Measurements from ENCODE around the gene TMEM183A.

Gene TMEM183A

DNA sequence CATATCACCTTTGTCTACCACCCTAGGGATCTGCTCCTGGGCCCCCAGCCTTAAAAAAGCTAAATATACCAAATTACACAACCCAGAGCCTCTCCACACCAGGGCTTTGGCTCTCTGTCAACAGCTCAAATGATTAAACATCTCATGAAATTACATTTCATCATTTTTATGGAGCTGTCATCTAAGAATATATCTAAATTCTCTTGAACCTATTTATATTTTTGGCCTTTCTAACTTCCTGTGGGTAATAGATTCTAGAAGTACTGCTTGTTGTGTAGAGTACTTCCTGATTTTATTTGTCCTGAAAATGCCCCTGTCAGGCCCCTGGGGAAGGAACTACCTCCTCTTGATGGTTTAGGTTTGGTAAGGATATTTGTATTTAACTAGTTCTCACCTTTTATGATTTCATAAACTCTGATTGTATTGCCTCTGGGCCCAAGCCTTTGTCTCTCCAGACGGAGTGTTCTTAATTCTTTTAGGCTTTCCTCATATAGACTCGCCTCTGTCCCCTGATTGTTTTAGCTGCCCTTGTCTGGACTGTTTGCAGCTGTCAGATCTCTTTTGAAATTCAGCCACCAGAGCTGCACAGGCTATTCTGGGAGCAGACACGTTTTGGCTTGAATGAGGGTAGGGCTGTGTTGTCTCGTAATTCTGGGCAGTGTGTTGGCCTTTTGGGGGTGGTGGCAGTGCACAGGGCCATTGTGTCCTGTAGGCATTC is 62.0 kb downstream of the TMEM183A start:
- DNase-seq (ENCODE audit: low read depth): no peak

DNA sequence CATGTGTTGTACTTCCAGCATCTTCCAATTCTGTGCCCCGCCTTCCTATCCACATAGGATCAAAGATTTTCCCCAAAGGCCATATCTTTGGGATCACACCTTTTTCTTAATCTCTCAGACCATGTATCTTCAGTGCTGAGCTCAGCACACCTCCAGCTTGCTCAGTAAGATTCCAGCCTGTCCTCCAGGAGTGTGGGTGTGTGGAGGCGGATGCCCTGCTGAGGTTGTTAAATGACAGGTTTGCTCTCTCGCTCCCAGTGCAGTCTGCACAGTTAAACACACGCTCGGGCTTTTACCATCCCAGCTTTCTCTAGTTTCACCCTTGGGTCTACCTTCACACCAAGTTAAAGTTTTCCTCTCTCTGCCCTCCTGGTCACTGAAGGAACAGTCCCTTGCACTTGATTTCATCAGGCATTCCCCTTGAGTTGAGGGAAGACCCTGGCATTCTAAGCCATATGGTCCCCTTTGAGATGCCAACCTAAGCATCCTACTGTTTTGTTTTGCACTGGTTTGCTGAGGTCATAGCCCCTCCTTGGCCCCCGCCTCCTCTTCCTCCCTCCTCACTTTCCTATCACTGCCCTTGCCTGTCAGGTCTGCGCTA is 64.9 kb downstream of the TMEM183A start:
- DNase-seq (ENCODE audit: low read depth): no peak

DNA sequence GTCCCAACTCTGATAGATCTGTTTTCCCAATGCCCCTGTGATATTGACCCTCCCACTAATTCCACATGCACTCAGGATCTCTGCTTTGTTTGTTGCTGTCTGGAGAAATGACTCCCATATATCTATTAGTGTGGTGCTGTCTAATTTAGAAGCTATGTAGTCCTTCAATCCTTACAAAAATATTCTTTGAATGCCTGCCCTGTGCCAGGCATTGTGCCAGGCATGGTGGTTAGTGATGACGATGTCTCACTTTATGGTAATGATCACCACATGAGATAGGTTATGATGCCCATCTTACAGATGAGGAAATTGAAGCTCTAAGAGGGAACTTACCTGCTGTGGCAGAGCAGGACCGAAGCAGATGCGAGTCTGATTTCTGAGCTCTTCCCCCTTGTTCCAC is 65.7 kb downstream of the TMEM183A start:
- DNase-seq (ENCODE audit: low read depth): no peak

DNA sequence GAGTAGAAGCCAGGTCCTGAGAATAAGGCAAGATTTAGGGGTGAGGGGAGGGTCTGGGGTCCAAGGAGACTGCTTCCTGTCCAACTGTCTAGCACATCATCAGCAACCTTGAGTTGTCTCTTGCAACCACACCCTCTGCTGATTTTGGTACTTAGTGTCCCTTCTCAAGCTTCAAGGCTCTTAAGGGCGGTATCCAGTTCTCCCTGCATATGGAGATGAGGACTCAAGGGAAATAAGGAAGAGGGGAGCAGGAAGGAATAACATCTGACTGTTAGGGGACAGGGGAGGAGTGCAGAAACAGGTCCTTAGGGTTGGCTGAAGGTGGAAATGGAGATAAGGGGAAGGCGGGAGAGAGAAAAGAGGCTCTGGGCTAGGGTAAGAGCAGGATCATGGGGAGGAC is 66.3 kb downstream of the TMEM183A start:
- DNase-seq (ENCODE audit: low read depth): no peak
